NT2/D1 (cell line): Measurements from ENCODE around the gene ABCD2.

Experiments used
- YY1 ChIP-seq: IDR thresholded peaks from 2 replicates; pipeline ENCODE4 v1.6.1; 2011; ENCODE audit not compliant: insufficient read length, insufficient read depth
- ZNF274 ChIP-seq: IDR thresholded peaks from 2 replicates; pipeline ENCODE4 v1.6.1; 2011; ENCODE audit warnings: mild to moderate bottlenecking, low read depth, low read length

DNA sequence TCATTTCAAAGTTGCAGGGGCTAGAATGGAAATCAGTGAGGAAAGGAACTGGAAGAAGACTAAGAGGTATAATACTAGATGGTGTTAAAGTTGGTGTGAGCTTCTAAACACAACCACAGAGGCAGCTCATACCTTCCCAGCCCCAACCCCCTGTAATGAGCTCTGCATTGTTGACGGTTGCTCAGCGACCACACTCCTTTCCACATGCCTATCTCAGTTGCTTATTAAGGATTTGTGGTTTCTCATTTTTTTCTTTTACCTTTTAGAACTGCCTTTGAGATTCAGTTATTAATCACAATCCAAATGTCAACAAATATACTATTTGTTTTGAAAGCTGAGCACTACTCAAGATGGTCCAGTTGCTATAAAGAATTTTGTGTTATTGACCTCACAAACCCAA is 114.6 kb downstream of the ABCD2 start:
- TF ChIP-seq YY1 (no peak), ZNF274 (no peak)
